Measurements from ENCODE around the gene TTR.

Gene TTR

DNA sequence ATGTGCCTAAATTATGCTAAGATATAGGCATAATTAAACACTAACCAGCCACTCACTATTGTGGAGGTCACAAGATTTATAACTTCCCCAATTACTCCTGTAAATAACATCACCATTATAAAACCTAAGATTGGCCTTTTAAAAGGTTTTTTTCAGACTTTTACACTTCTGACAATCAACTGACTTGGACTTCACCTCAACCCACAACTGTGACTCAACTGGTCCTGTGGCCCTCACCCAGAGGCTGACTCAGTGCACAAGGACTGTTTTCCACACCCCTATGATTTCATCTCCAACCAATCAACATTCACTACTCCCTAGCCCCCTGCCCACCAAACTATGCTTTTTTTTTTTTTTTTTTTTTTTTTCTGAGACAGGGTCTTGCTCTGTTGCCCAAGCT is 11.6 kb downstream of the TTR start:
- TF ChIP-seq, protein P1, sequence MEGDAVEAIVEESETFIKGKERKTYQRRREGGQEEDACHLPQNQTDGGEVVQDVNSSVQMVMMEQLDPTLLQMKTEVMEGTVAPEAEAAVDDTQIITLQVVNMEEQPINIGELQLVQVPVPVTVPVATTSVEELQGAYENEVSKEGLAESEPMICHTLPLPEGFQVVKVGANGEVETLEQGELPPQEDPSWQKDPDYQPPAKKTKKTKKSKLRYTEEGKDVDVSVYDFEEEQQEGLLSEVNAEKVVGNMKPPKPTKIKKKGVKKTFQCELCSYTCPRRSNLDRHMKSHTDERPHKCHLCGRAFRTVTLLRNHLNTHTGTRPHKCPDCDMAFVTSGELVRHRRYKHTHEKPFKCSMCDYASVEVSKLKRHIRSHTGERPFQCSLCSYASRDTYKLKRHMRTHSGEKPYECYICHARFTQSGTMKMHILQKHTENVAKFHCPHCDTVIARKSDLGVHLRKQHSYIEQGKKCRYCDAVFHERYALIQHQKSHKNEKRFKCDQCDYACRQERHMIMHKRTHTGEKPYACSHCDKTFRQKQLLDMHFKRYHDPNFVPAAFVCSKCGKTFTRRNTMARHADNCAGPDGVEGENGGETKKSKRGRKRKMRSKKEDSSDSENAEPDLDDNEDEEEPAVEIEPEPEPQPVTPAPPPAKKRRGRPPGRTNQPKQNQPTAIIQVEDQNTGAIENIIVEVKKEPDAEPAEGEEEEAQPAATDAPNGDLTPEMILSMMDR (IDR thresholded peaks at IDR 0.05; ENCODE audit: borderline replicate concordance, insufficient read depth, low read depth, low read length): no peak
- no peak overlapping the region for H3K4me3 ChIP-seq (ENCODE audit: low read depth, low read length)

DNA sequence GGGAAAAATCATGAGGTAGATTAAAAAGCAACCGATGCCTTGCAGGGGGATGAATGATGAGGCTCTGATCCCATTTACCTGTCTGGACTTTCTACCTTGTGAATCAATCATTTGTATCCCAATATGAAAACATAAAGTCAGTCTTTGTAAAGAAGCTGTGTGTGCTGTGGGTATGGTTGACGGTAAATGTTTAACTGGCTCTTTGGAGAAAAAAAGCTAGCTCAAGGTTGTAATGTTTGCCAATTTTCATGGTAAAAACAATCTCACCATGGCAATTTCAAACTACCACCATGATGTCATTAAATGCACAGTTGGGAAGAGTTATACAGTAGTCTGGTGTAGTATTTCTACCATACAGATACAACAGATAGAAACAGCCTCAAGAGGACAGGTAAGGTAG is 14.6 kb downstream of the TTR start:
- H3K4me3 ChIP-seq (ENCODE audit: low read depth, low read length): no peak overlapping the region
- TF ChIP-seq, protein P1 (IDR thresholded peaks at IDR 0.05; ENCODE audit: borderline replicate concordance, insufficient read depth, low read depth, low read length): no peak

DNA sequence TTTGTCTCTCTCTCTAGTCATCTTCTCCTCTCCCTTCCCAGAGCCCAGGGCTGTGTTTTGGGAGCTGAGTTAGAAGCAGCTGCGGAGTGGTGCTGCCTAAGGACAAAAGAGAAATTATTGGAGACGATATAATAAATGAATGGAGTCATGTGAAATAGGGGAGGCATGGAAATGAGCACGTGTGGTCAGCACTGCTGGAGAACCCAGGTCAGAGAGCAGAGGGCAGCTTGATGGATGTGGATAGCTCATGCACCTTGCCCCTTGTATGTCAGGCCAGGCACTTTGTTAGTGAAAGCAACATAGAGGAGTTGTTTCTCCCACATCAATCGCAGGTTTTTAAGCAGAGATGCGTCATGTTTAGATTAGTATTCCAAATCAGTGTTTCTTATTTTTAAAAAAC is 15.7 kb downstream of the TTR start:
- TF ChIP-seq, protein P1 (IDR thresholded peaks at IDR 0.05; ENCODE audit: borderline replicate concordance, insufficient read depth, low read depth, low read length): no peak
- no peak overlapping the region for H3K4me3 ChIP-seq (ENCODE audit: low read depth, low read length)

DNA sequence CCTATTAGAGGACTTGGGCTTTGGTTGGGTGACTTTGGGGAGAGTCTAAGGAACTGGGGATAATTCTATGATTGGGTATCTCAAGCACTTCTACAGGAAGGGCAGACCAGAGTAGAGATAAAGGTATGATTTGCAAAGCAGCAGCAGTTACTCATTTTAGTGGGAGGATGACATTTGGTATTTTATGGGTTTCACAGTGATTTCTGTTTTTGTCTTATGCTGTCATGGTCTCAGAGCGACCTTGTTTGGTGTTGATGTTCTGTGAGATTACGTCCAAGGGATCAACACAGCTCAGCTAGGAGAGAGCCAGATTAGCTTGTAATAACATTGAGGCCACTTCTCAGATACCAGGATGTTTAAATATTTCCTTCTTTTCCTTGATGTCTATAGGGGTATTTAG is 18.2 kb downstream of the TTR start:
- TF ChIP-seq, protein P1 (IDR thresholded peaks at IDR 0.05; ENCODE audit: borderline replicate concordance, insufficient read depth, low read depth, low read length): no peak
- no peak overlapping the region for H3K4me3 ChIP-seq (ENCODE audit: low read depth, low read length)

DNA sequence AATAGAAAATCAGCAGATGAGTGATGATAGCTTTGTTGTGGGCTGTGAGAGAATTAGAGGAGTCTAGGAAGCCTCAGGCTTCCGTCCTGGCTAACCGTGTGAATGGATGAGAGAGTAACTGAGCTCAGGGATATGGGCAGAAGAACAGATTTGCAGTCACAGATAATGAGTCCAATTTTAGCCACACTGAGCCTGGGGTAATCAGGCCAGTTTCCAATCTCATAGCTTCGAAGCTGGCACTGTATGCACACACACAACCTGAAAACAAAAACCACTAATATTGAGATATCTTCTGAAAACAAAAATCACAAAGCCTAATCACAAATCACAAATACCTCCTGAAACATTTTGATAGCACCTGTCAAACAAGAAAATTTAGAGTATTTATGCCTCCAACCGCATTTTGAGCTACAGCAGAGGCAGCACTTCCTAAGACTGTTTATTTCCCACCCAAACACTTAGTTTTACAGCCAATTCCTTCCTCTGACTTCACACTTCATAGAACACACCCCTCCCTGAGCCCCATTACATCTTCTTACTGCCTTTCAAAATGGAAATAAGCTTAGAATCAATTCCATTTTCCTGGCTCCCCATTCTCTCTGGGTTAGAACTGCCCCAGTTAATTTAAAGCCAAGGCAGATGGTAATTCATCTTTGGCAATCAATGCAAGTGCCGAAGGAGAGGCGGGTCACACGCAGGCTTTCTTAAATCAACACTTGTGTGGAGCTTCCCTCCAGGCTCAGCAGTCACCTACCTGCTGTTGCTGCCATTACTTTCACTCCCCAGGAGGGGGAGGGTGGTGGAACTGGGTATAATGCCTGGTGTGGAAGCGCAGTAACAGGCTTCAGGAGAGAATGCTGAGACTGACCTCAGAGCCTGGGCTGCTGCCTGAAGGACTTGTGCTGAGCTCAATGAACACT is 18.9 kb downstream of the TTR start:
- TF ChIP-seq, protein P1 (IDR thresholded peaks at IDR 0.05; ENCODE audit: borderline replicate concordance, insufficient read depth, low read depth, low read length): peak; percentile 29; the same call in 1 of the 2 replicates

DNA sequence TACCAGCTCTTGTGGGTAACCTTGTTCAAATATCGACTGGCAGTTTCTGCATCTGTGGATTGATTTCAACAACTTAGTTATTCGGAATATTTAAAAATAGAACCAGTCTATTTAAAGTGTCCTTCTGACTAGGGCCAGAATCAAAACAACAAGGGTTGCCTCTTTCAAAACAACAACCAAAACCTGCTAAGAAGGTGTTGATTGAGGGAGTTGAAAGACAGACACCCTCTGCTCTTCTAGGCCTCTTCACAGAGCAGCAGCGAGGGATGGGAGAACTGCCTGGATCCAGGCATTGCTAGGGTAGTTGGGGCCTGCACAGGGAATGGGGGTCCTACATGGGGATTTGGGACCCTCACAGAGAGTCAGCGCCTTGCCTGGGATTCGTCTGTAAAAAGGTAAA is 19.8 kb downstream of the TTR start:
- TF ChIP-seq, protein P1 (IDR thresholded peaks at IDR 0.05; ENCODE audit: borderline replicate concordance, insufficient read depth, low read depth, low read length): no peak
- H3K4me3 ChIP-seq (ENCODE audit: low read depth, low read length): no peak overlapping the region

More for the DNA sequence above, 18.9 kb downstream of the TTR start:
- H3K4me3 ChIP-seq (ENCODE audit: low read depth, low read length): no peak overlapping the region

DNA sequence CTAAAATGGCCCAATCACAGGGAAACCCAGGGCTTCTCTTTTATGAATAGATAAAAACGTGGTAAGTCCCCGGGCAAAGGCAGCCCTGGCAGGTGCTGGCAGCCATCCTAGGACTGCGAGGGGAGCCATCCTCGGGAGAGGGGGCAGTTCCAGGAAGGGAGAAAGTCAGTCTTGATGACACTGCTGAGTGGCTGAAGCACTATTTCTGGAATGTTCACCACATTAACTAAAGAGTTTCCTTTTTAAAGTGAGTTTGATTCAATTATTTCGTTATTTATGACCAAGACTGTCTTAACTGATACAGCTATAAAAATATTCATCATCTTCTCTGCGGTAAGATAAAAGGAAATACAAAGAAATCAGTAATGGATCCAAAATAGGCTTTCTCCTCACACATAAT is 20.4 kb downstream of the TTR start:
- no peak overlapping the region for H3K4me3 ChIP-seq (ENCODE audit: low read depth, low read length)
- TF ChIP-seq, protein P1 (IDR thresholded peaks at IDR 0.05; ENCODE audit: borderline replicate concordance, insufficient read depth, low read depth, low read length): no peak
